GM23248 (cell line): ENCODE results near the gene MRPS5. TPM values are rescaled to one million over a fixed set of nuclear protein-coding genes. Genes with fewer than 3 reads are reported as not detected.
"Not testable (repeated sequence)": the region's sequence is repeated elsewhere in the genome, so short reads cannot be mapped to it uniquely, and the experiment has no call there.

Experiments used
- DNase-seq: peaks from one replicate; pipeline ENCODE4 v3.0.0-alpha.2; 2015
- H2AFZ ChIP-seq: fragments of 200-600 bp; sonication (generic); 2 replicates; pipeline ENCODE4 v1.6.1; 2016; ENCODE audit warnings: antibody characterized with exemption
- H3F3A ChIP-seq: fragments of 200-600 bp; sonication (generic); 2 replicates; pipeline ENCODE4 v1.6.1; 2016; ENCODE audit warnings: mild to moderate bottlenecking, antibody characterized with exemption, mixed run types; ENCODE audit not compliant: insufficient read depth
- H3K27ac ChIP-seq: fragments of 200-600 bp; sonication (generic); 2 replicates; pipeline ENCODE4 v1.5.1; 2016; ENCODE audit warnings: mild to moderate bottlenecking
- H3K27me3 ChIP-seq: fragments of 200-600 bp; sonication (generic); replicated peaks from 2 replicates; pipeline ENCODE4 v1.6.1; 2016; ENCODE audit warnings: mild to moderate bottlenecking; ENCODE audit not compliant: insufficient read depth
- H3K36me3 ChIP-seq: fragments of 200-600 bp; sonication (generic); 2 replicates; pipeline ENCODE4 v1.6.1; 2016; ENCODE audit warnings: low read depth, mild to moderate bottlenecking
- H3K4me1 ChIP-seq: fragments of 200-600 bp; sonication (generic); 2 replicates; pipeline ENCODE4 v1.6.1; 2016; ENCODE audit warnings: mild to moderate bottlenecking; ENCODE audit not compliant: insufficient read depth
- H3K4me2 ChIP-seq: fragments of 200-600 bp; sonication (generic); one replicate; pipeline ENCODE4 v1.6.1; 2016; ENCODE audit warnings: mild to moderate bottlenecking; ENCODE audit not compliant: unreplicated experiment
- H3K4me3 ChIP-seq: fragments of 200-600 bp; sonication (generic); 2 replicates; pipeline ENCODE4 v1.5.1; 2016; ENCODE audit warnings: mild to moderate bottlenecking
- H3K79me2 ChIP-seq: fragments of 200-600 bp; sonication (generic); 2 replicates; pipeline ENCODE4 v1.6.1; 2016; ENCODE audit warnings: mild to moderate bottlenecking; ENCODE audit not compliant: insufficient read depth
- H3K9ac ChIP-seq: fragments of 200-600 bp; sonication (generic); 2 replicates; pipeline ENCODE4 v1.6.1; 2016; ENCODE audit warnings: mild to moderate bottlenecking
- H3K9me2 ChIP-seq: fragments of 200-600 bp; sonication (generic); 2 replicates; pipeline ENCODE4 v1.6.1; 2016; ENCODE audit warnings: mixed run types, mild to moderate bottlenecking, moderate library complexity; ENCODE audit not compliant: insufficient read depth
- H3K9me3 ChIP-seq: fragments of 200-600 bp; sonication (generic); one replicate; pipeline ENCODE4 v1.6.1; 2017; ENCODE audit warnings: low read depth
- H4K20me1 ChIP-seq: fragments of 200-600 bp; sonication (generic); 2 replicates; pipeline ENCODE4 v1.6.0; 2016; ENCODE audit not compliant: insufficient read depth
- EZH2 ChIP-seq: fragments of 200-600 bp; sonication (generic); IDR thresholded peaks from 2 replicates; pipeline ENCODE4 v1.6.1; 2018; ENCODE audit warnings: antibody characterized with exemption, mild to moderate bottlenecking; ENCODE audit not compliant: insufficient read depth, poor library complexity, severe bottlenecking
- EZH2phosphoT487 ChIP-seq: fragments of 200-600 bp; sonication (generic); IDR thresholded peaks from 2 replicates; pipeline ENCODE4 v1.6.1; 2018; ENCODE audit warnings: antibody characterized with exemption, moderate library complexity, mild to moderate bottlenecking, low read depth; ENCODE audit not compliant: insufficient read depth
- WGBS, 2 experiments: methylation state at CpG; one replicate each; pipeline ENCODE4 v1.1.6; 2015 to 2017; ENCODE audit warnings: low lambda C conversion rate in 2 of 2, low coverage in 1 of 2; ENCODE audit errors: missing lambda C conversion rate in 2 of 2; 5-methylcytosine and 5-hydroxymethylcytosine counted together
- in situ Hi-C: fragments of 300-500 bp; cut with MboI; formaldehyde crosslinking; loops from 2 replicates; pipeline ENCODE4 v1.15.0; 2020
- polyA plus RNA-seq: library from polyadenylated mRNA; unstranded; fragments of >200 nt; fragmentation: Nextera tagmentation; extraction: Ambion mirVana; gene quantifications from 2 replicates; pipeline ENCODE4 v1.2.1, GENCODE V29; 2016
- total RNA-seq: library from RNA; depleted of rRNA; stranded (reverse); fragments of >200 nt; shearing (Covaris generic); gene quantifications from 2 replicates; pipeline ENCODE4 v1.2.3, GENCODE V29; 2014

Gene MRPS5
- total and polyA plus RNA-seq, 2 experiments from 2014 or later = 34.3 to 38.4 TPM

GRCh38 chr2:95040426-95040825 lies 81.2 kb downstream of the MRPS5 start:
- H3F3A ChIP-seq = peaks cover 27% of the 10 kb centered on the region
- H4K20me1 ChIP-seq = no peaks in the 10 kb centered on the region
- no peaks in the 10 kb centered on the region for H3K79me2 ChIP-seq
- TF ChIP-seq EZH2 = no peak
- TF ChIP-seq EZH2phosphoT487 = no peak
- WGBS, 2 experiments = 15 to 21% methylated on average over 6 of the region's 6 CpGs
- in situ Hi-C loops = no loop called here
- no peak overlapping the region for H3K4me3 ChIP-seq
- no peak overlapping the region for H2AFZ ChIP-seq
- no peaks in the 10 kb centered on the region for H3K9me2 ChIP-seq
- no peak overlapping the region for H3K9ac ChIP-seq
- no peak for DNase-seq
- H3K27ac ChIP-seq = no peak overlapping the region
- H3K9me3 ChIP-seq = no peaks in the 10 kb centered on the region
- no peak overlapping the region for H3K4me2 ChIP-seq
- H3K36me3 ChIP-seq = no peaks in the 10 kb centered on the region
- H3K4me1 ChIP-seq = 0 out of 2 replicates have a peak, but pooled peaks cover 3% of the 10 kb centered on the region
- H3K27me3 ChIP-seq = peaks cover 37% of the 10 kb centered on the region

DNA sequence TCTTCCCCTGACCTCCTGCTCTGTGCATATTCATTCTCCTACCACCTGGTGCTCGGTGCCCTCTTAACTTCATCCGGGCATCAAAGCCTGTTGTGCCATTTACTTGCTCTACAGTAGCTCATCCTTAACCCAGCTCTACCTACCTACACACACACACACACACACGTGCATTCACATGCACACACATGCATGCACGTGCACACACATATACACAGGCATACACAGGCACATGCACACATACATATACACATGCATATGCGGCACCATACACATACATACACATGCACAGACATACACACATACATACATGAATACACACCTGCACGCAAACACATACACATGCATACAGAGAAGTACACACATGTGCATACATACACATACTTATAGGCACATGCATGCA lies 81.6 kb downstream of the MRPS5 start:
- Histone ChIP-seq H3K9ac (no peak overlapping the region), H4K20me1 (no peaks in the 10 kb centered on the region), H3K9me2 (no peaks in the 10 kb centered on the region), H3K9me3 (no peaks in the 10 kb centered on the region), H3K4me2 (no peak overlapping the region), H3K4me3 (no peak overlapping the region), H3K4me1 (0 out of 2 replicates have a peak, but pooled peaks cover 3% of the 10 kb centered on the region), H3K27ac (no peak overlapping the region), H3K27me3 (peaks cover 41% of the 10 kb centered on the region), H3F3A (peaks cover 27% of the 10 kb centered on the region), H3K79me2 (no peaks in the 10 kb centered on the region), H3K36me3 (no peaks in the 10 kb centered on the region), H2AFZ (no peak overlapping the region)
- in situ Hi-C loops = no loop called here
- 51 to 58% methylated on average over 6 of the region's 6 CpGs for WGBS, 2 experiments
- DNase-seq = no peak
- TF ChIP-seq EZH2phosphoT487 (no peak), EZH2 (no peak)

- no peak overlapping the region for H3K4me3 ChIP-seq
- no peak overlapping the region for H3K9ac ChIP-seq
- no peaks in the 10 kb centered on the region for H3K79me2 ChIP-seq
- H3K27ac ChIP-seq = no peak overlapping the region
- 0 out of 2 replicates have a peak, but pooled peaks cover 3% of the 10 kb centered on the region for H3K4me1 ChIP-seq
- no peak overlapping the region for H3K4me2 ChIP-seq
- H4K20me1 ChIP-seq = no peaks in the 10 kb centered on the region
- peaks cover 27% of the 10 kb centered on the region for H3F3A ChIP-seq
- in situ Hi-C loops = no loop called here
- no peaks in the 10 kb centered on the region for H3K36me3 ChIP-seq
- WGBS, 2 experiments = 81 to 83% methylated on average over 1 of the region's 1 CpG
- no peaks in the 10 kb centered on the region for H3K9me2 ChIP-seq
- TF ChIP-seq EZH2phosphoT487 (no peak), EZH2 (no peak)
- no peak overlapping the region for H2AFZ ChIP-seq
- H3K27me3 ChIP-seq = peaks cover 37% of the 10 kb centered on the region
- DNase-seq = no peak
- H3K9me3 ChIP-seq = no peaks in the 10 kb centered on the region
These were observed 82.2 kb downstream of the MRPS5 start for GRCh38 chr2:95039363-95039762.

DNA sequence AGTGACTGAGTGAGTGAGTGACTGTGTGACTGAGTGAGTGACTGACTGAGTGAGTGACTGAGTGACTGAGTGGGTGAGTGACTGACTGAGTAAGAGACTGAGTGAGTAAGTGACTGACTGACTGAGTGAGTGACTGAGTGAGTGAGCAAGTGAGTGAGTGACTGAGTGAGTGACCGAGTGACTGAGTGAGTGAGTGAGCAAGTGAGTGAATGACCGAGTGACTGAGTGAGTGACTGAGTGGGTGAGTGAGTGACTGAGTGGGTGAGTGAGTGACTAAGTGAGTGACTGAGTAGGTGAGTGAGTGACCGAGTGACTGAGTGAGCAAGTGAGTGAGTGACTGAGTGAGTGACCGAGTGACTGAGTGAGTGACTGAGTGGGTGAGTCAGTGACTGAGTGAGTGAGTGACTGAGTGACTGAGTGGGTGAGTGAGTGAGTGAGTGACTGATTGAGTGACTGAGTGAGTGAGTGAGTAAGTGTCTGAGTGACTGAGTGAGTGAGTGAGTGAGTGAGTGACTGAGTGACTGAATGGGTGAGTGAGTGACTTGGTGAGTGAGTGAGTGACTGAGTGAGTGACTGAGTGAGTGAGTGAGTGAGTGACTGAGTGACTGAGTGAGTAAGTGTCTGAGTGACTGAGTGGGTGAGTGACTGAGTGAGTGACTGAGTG lies 82.8 kb downstream of the MRPS5 start:
- H3K4me3 ChIP-seq = no peak overlapping the region
- in situ Hi-C loops = no loop called here
- DNase-seq = no peak
- no peaks in the 10 kb centered on the region for H3K9me3 ChIP-seq
- no peak overlapping the region for H3K4me2 ChIP-seq
- 59 to 83% methylated on average over 3 to 4 of the region's 4 CpGs for whole genome bisulfite sequencing, 2 experiments
- no peak overlapping the region for H3K9ac ChIP-seq
- no peaks in the 10 kb centered on the region for H3K9me2 ChIP-seq
- H3K79me2 ChIP-seq = no peaks in the 10 kb centered on the region
- H3K27me3 ChIP-seq = peaks cover 34% of the 10 kb centered on the region
- no peaks in the 10 kb centered on the region for H3K36me3 ChIP-seq
- H3K4me1 ChIP-seq = 0 out of 2 replicates have a peak, but pooled peaks cover 2% of the 10 kb centered on the region
- peaks cover 27% of the 10 kb centered on the region for H3F3A ChIP-seq
- no peak for TF ChIP-seq EZH2phosphoT487
- no peak for TF ChIP-seq EZH2
- H3K27ac ChIP-seq = no peak overlapping the region
- no peak overlapping the region for H2AFZ ChIP-seq
- H4K20me1 ChIP-seq = no peaks in the 10 kb centered on the region

- H3K27ac ChIP-seq, H3K36me3 ChIP-seq, H2AFZ ChIP-seq, H3K79me2 ChIP-seq, H3K9me3 ChIP-seq, H3K9me2 ChIP-seq, H3K4me1 ChIP-seq, DNase-seq, H3K4me2 ChIP-seq, H3K9ac ChIP-seq, in situ Hi-C loops, H3K4me3 ChIP-seq, H4K20me1 ChIP-seq: not testable (repeated sequence)
- peaks cover 38% of the 10 kb centered on the region for H3K27me3 ChIP-seq
- 58% methylated on average over 3 of the region's 3 CpGs; no CpG with 5 or more reads in 1 of the 2 experiments for WGBS, 2 experiments
- H3F3A ChIP-seq = peaks cover 27% of the 10 kb centered on the region
These were observed 83.6 kb downstream of the MRPS5 start for GRCh38 chr2:95037841-95038585.
